ENCODE measurements around the gene MRPL52.

MRPL52 gene

DNA sequence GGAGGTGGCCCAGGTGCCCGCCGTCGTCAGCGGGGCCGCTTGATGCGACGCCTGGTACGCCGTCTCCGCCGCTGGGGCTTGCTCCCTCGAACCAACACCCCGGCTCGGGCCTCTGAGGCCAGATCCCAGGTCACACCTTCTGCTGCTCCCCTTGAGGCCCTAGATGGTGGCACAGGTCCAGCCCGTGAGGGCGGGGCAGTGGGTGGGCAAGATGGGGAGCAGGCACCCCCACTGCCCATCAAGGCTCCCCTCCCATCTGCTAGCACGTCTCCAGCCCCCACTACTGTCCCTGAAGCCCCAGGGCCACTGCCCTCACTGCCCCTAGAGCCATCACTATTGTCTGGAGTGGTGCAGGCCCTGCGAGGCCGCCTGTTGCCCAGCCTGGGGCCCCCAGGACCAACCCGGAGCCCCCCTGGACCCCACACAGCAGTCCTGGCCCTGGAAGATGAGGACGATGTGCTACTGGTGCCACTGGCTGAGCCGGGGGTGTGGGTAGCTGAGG is 47.4 kb downstream of the MRPL52 start:
- Mint-ChIP-seq H3K4me1 (peaks cover 30% of the 10 kb centered on the region), H3K27me3 (no peaks in the 10 kb centered on the region), H3K36me3 (peaks cover 8% of the 10 kb centered on the region), H3K9me3 (no peaks in the 10 kb centered on the region), H3K27ac (no peak overlapping the region), H3K4me3 (no peak overlapping the region)

DNA sequence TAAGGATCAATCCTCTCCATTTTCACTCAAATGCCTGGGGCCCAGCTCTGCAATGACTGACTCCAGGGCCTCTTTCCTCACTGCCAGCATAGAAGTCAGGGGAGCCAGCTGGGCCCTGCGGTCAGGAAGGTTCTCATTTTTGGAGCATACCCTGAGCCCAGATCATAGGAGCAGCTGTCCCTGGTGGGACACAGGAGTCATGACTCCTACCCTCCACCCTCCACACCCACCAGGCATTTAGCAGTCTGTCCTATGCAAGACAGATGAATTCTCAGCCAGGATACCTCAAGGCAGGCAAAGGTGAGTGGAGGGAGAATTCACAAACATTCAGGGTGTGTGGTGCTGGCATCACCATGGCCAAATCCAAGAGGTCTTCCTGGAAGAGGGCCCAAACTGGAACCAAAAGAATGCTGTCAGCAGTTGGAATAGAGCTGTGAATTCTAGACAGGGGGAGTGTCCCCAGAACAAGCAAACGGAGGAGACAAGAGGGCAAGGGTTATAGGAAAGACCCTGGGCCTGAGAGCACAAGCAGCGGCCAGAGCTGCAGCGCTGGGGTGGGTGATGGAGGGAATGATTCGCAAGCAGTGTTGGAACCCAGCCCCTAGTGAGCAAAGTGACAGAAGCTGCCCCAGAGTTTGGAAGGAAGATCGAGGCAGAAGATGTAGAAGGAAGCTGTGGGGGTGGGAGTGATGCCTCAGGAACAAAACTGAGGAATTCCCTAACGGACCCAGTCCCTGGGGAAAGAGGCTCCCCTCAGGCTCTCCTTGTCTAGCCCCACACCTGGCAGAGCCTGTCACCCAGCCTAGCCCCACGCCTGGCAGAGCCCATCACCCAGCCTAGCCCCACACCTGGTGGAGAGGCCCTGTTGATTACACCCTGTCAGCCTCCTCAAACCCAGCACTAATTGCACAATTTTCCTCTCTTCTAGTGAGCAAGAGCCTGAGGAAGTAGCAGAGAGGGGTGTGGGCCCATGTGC is 48.9 kb downstream of the MRPL52 start:
- peak overlapping the region; percentile 81 for H3K27ac Mint-ChIP-seq
- no peaks in the 10 kb centered on the region for H3K9me3 Mint-ChIP-seq
- H3K27me3 Mint-ChIP-seq, result no peaks in the 10 kb centered on the region
- H3K4me3 Mint-ChIP-seq, result no peak overlapping the region
- H3K36me3 Mint-ChIP-seq, result peaks cover 8% of the 10 kb centered on the region
- H3K4me1 Mint-ChIP-seq, result peaks cover 32% of the 10 kb centered on the region

DNA sequence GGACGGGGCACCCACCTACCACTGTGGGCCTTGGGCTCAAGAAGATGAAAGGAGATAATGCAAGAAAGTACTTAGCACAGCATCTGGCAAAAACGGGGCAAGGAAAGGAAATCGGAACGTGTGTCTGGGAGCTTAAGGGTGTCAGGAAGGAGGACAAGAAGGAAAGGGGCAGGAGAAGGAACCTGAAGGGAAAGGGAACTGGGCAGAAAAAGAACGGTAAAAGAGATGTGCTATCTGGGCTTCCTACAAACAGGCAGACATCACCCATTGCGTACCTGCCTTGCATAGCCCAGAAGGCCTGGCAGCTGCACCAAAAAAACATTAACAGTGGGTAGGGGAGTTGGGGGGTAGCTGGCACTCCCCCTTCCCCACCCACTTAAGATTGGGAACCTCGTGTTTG is 52.4 kb downstream of the MRPL52 start:
- no peaks in the 10 kb centered on the region for H3K9me3 Mint-ChIP-seq
- peak overlapping the region; percentile 7 for H3K27ac Mint-ChIP-seq
- H3K36me3 Mint-ChIP-seq, result peaks cover 5% of the 10 kb centered on the region
- peaks cover 45% of the 10 kb centered on the region for H3K4me1 Mint-ChIP-seq
- no peak overlapping the region for H3K4me3 Mint-ChIP-seq
- H3K27me3 Mint-ChIP-seq, result no peaks in the 10 kb centered on the region

DNA sequence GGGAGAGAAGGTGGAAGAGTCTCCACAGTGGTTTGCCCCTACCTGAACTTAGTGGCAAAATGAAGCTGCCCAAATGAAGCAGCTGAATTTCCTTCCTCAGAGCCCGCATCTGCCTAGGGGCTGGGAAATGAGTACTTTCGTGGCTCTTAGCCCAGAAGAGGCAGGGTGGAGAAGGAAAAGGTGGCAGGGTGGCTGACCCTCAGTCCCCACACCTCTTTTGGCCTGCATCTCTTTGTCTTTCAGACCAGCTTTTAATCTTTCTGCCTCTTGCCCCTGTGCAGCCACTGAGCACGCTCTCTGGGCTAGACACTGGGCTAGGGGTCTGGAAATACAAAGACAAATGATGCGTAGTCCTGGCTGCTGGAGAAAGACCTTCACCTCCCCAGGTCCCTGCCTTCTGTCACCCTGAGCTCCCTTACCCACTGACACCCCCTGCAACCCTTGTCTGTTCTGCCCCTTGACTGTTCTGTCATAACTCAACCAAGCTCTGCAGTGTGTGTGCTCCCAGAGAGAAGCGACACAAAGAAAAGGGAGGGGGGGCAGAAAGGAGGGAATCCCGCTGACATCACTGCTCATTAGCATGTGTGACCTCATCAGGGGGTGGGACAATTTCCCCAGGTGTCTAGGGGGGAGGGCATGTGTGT is 53.0 kb downstream of the MRPL52 start:
- Mint-ChIP-seq H3K36me3 (peaks cover 5% of the 10 kb centered on the region), H3K9me3 (no peaks in the 10 kb centered on the region), H3K27me3 (no peaks in the 10 kb centered on the region), H3K27ac (no peak overlapping the region), H3K4me3 (no peak overlapping the region), H3K4me1 (peaks cover 51% of the 10 kb centered on the region)

DNA sequence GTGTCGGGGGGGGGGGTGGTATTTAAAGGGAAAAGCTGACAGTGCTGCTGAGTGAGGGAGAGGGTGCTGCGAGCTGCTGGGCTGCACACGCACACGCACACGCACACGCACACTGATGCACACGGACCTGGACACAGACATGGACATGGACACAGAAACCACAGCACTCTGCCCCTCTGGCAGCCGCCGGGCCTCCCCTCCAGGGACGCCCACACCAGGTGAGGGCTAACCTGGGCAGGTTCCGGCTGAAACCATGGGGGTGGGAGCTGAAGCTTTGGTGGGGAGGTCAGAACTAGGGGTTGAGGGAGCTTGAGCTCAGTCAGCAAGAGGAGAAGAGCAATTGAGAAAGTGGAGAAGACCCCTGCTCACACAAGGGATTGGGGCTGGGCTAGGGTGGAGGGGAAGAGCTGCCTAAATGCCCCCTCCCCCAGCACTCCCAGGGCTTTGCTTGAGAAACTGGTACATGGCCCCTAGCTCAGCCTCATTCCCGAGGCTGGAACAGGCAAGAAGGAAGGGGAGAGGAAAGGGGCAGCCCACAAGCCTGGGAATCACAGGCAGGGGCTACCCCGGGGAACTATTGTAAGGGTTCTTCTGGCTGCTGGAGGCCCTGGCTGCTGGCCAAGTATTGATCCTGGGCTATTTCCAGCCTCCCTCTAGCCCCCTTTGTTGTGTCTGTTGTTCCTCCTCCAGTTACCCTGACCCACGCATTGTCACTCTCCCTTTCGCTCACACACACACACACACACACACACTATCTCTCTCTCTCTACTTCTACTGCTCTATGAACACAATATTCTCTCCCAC is 53.7 kb downstream of the MRPL52 start, which contains the start of gene REM2:
REM2 (plus strand) TSS at position 50 of the 804 bp plus-strand sequence; CDS start at position 116, 66 bp downstream.
- H3K27me3 Mint-ChIP-seq, result no peaks in the 10 kb centered on the region
- H3K9me3 Mint-ChIP-seq, result no peaks in the 10 kb centered on the region
- peaks cover 58% of the 10 kb centered on the region for H3K4me1 Mint-ChIP-seq
- H3K27ac Mint-ChIP-seq, result peak within 1 kb of the TSS; percentile 46
- H3K4me3 Mint-ChIP-seq, result no peak within 1 kb of the TSS
- peaks cover 2% of the 10 kb centered on the region for H3K36me3 Mint-ChIP-seq

GRCh38 chr14:22884076-22884737 is 54.5 kb downstream of the MRPL52 start:
- Mint-ChIP-seq H3K4me1 (peaks cover 61% of the 10 kb centered on the region), H3K27me3 (no peaks in the 10 kb centered on the region), H3K36me3 (peaks cover 2% of the 10 kb centered on the region), H3K9me3 (no peaks in the 10 kb centered on the region), H3K4me3 (no peak overlapping the region), H3K27ac (no peak overlapping the region)
